Stimulated activated naive CD4-positive, alpha-beta T cell treated with Interleukin-2 at 50 U/mL for 16 hours (primary cell): ENCODE results near the gene NEDD4L.

ENCODE experiments used
- DNase-seq: peaks from one replicate; lab custom pipeline; 2025; lab: John Stamatoyannopoulos, UW

Gene NEDD4L

GRCh38 chr18:58119819-58120218, 75.8 kb downstream of the NEDD4L start:
- no peak for DNase-seq

GRCh38 chr18:58124475-58124874, 80.4 kb downstream of the NEDD4L start:
- no peak for DNase-seq

- no peak for DNase-seq
Observed at GRCh38 chr18:58125183-58125582, 81.2 kb downstream of the NEDD4L start.

- DNase-seq, result no peak
Observed at GRCh38 chr18:58125756-58126155, 81.7 kb downstream of the NEDD4L start.

- DNase-seq, result no peak
Observed at GRCh38 chr18:58128381-58129374, 84.7 kb downstream of the NEDD4L start.

- no peak for DNase-seq
Observed at GRCh38 chr18:58132595-58133261, 88.7 kb downstream of the NEDD4L start.

GRCh38 chr18:58135183-58135641, 91.2 kb downstream of the NEDD4L start:
- DNase-seq, result no peak

GRCh38 chr18:58135701-58136331, 91.8 kb downstream of the NEDD4L start:
- peak; percentile 7 for DNase-seq

GRCh38 chr18:58136879-58137278, 92.9 kb downstream of the NEDD4L start:
- DNase-seq, result no peak

GRCh38 chr18:58139459-58140386, 95.7 kb downstream of the NEDD4L start:
- DNase-seq, result no peak

GRCh38 chr18:58140387-58141325, 96.6 kb downstream of the NEDD4L start:
- DNase-seq, result no peak

GRCh38 chr18:58143386-58143785, 99.4 kb downstream of the NEDD4L start:
- DNase-seq, result no peak

- no peak for DNase-seq
Observed at GRCh38 chr18:58144106-58144505, 100.1 kb downstream of the NEDD4L start.

GRCh38 chr18:58144671-58145285, 100.8 kb downstream of the NEDD4L start:
- no peak for DNase-seq

- DNase-seq, result no peak
Observed at GRCh38 chr18:58146099-58146498, 102.1 kb downstream of the NEDD4L start.

GRCh38 chr18:58148954-58149471, 105.0 kb downstream of the NEDD4L start:
- DNase-seq, result no peak

- DNase-seq, result no peak
Observed at GRCh38 chr18:58150772-58151171, 106.7 kb downstream of the NEDD4L start.

- no peak for DNase-seq
Observed at GRCh38 chr18:58152216-58152615, 108.2 kb downstream of the NEDD4L start.

- DNase-seq, result no peak
Observed at GRCh38 chr18:58152891-58153290, 108.9 kb downstream of the NEDD4L start.

- DNase-seq, result no peak
Observed at GRCh38 chr18:58156516-58156915, 112.5 kb downstream of the NEDD4L start.
